Activated CD4-positive, alpha-beta memory T cell treated with anti-CD3 and anti-CD28 coated beads, Interleukin-2, amount 10 ng/mL, durations not matched to agents 7 days and 5 days (primary cell): ENCODE measurements around the gene MVP. TPM values are rescaled to one million over a fixed set of nuclear protein-coding genes. Genes with fewer than 3 reads are reported as not detected.

ENCODE experiments used
- CTCF ChIA-PET: fragments of 350-600 bp; sonication (Branson Sonifier 250); formaldehyde crosslinking; loops from one replicate; lab custom pipeline; 2021; ENCODE audit warnings: antibody characterized with exemption, inconsistent platforms; lab: Charles Lee
- POLR2A ChIA-PET: fragments of 350-600 bp; sonication (Branson Sonifier 250); formaldehyde crosslinking; loops from one replicate; lab custom pipeline; 2021; ENCODE audit warnings: antibody characterized with exemption; lab: Charles Lee
- DNase-seq: peaks from one replicate; pipeline ENCODE4 v3.0.0-alpha.2; 2020
- H3K27ac Mint-ChIP-seq: one replicate; pipeline ENCODE4 v1.8.0; 2021; ENCODE audit warnings: mild to moderate bottlenecking, mixed read lengths
- H3K27me3 Mint-ChIP-seq: one replicate; pipeline ENCODE4 v1.8.0; 2021; ENCODE audit warnings: mixed read lengths
- H3K36me3 Mint-ChIP-seq: one replicate; pipeline ENCODE4 v1.8.0; 2021; ENCODE audit warnings: low read depth, mixed read lengths
- H3K4me1 Mint-ChIP-seq: one replicate; pipeline ENCODE4 v1.8.0; 2021; ENCODE audit warnings: mixed read lengths
- H3K4me3 Mint-ChIP-seq: one replicate; pipeline ENCODE4 v1.8.0; 2021; ENCODE audit warnings: mild to moderate bottlenecking, mixed read lengths
- H3K9me3 Mint-ChIP-seq: one replicate; pipeline ENCODE4 v1.8.0; 2021; ENCODE audit warnings: mixed read lengths
- total RNA-seq, 2 experiments: library from RNA; stranded (reverse); gene quantifications; one replicate each; pipeline ENCODE4 v1.2.3, GENCODE V29; 2021

MVP gene
- total RNA-seq, 2 experiments from 2014 or later: 167 TPM

DNA sequence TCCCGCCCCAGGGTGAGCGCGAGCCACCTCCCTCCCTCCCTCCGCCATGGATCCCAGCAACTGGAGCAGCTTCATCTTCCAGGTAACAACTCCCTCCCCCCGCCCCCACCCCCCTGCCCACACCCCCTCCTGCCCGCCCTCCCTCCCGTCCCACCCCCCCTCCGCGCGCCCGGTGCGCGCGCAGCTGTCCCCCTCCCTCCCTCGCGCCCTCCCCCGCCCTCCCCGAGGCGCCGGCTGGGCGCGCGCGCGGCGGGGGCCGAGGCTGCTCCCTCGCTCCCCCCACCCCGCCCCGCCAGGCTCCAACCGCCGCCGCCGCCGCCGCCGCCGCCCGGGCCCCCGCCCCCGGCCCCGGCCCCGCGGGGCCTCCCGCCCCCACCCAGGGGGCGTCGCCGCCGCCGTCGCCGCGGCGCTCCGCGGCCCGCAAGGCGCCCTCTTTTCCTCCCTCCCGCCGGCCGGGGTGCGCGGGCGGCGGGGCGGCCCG is 14.1 kb upstream of the MVP start, which contains the start of gene MAZ:
Gene MAZ (plus strand): TSS at position 431 of the 481 bp plus-strand sequence. CDS start 173 bp downstream, outside the sequence.
- no peaks in the 10 kb centered on the region for H3K27me3 Mint-ChIP-seq
- POLR2A ChIA-PET: interaction anchor here (0.9 to 10.8 kb wide), 10 partner anchors 11 to 380 kb away, joined by 3 to 260 read pairs (median 22); partner anchors contain the start of genes C16orf54, CORO1A, HIRIP3 and INO80E
- DNase-seq: no peak
- peaks cover 54% of the 10 kb centered on the region for H3K4me1 Mint-ChIP-seq
- H3K9me3 Mint-ChIP-seq: no peaks in the 10 kb centered on the region
- CTCF ChIA-PET: interaction anchor here (0.5 to 3.7 kb wide), 3 partner anchors 10 to 15 kb away, joined by 3 to 71 read pairs (median 22); partner anchors contain the start of genes KIF22, MVP and PAGR1
- H3K27ac Mint-ChIP-seq: peak within 1 kb of the TSS; percentile 98
- peak within 1 kb of the TSS; percentile 92 for H3K4me3 Mint-ChIP-seq
- peaks cover 66% of the 10 kb centered on the region for H3K36me3 Mint-ChIP-seq

- peaks cover 60% of the 10 kb centered on the region for H3K36me3 Mint-ChIP-seq
- peak overlapping the region; percentile 94 for H3K27ac Mint-ChIP-seq
- ChIA-PET CTCF (interaction anchor here (1.0 to 3.7 kb wide), 8 partner anchors 11 to 246 kb away, joined by 3 to 71 read pairs (median 14); partner anchors contain the start of genes ASPHD1, KIF22, MVP and PAGR1), POLR2A (interaction anchor here (0.9 to 10.8 kb wide), 22 partner anchors 9 to 379 kb away, joined by 3 to 260 read pairs (median 8); partner anchors contain the start of genes ALDOA, C16orf54, CORO1A and DOC2A)
- no peaks in the 10 kb centered on the region for H3K9me3 Mint-ChIP-seq
- H3K4me3 Mint-ChIP-seq: peak overlapping the region; percentile 92
- peaks cover 4% of the 10 kb centered on the region for H3K27me3 Mint-ChIP-seq
- H3K4me1 Mint-ChIP-seq: peaks cover 61% of the 10 kb centered on the region
- peak; percentile 68 for DNase-seq
Observed at GRCh38 chr16:29806641-29807425, 13.4 kb upstream of the MVP start.

GRCh38 chr16:29807426-29808218 is 12.6 kb upstream of the MVP start:
- DNase-seq: peak; percentile 93

GRCh38 chr16:29808219-29808900 is 11.9 kb upstream of the MVP start:
- H3K27ac Mint-ChIP-seq: peak overlapping the region; percentile 94
- no peaks in the 10 kb centered on the region for H3K9me3 Mint-ChIP-seq
- CTCF ChIA-PET: interaction anchor here (0.7 to 3.7 kb wide), 15 partner anchors 10 to 245 kb away, joined by 3 to 71 read pairs (median 4); partner anchors contain the start of genes ASPHD1, CDIPT, KIF22 and MVP
- POLR2A ChIA-PET: interaction anchor here (0.6 to 10.8 kb wide), 29 partner anchors 9 to 885 kb away, joined by 3 to 260 read pairs (median 4); partner anchors contain the start of genes ALDOA, C16orf54, DOC2A and HIRIP3
- peak; percentile 47 for DNase-seq
- H3K36me3 Mint-ChIP-seq: peaks cover 51% of the 10 kb centered on the region
- peaks cover 11% of the 10 kb centered on the region for H3K27me3 Mint-ChIP-seq
- peaks cover 65% of the 10 kb centered on the region for H3K4me1 Mint-ChIP-seq
- H3K4me3 Mint-ChIP-seq: peak overlapping the region; percentile 92

More at GRCh38 chr16:29807426-29808218, 12.6 kb upstream of the MVP start:
- Mint-ChIP-seq H3K4me3 (peak overlapping the region; percentile 92), H3K27ac (peak overlapping the region; percentile 94), H3K9me3 (no peaks in the 10 kb centered on the region), H3K36me3 (peaks cover 55% of the 10 kb centered on the region), H3K27me3 (peaks cover 8% of the 10 kb centered on the region), H3K4me1 (peaks cover 67% of the 10 kb centered on the region)
- CTCF ChIA-PET: interaction anchor here (0.7 to 3.7 kb wide), 14 partner anchors 11 to 245 kb away, joined by 3 to 71 read pairs (median 4); partner anchors contain the start of genes ASPHD1, KIF22, MVP and PAGR1
- POLR2A ChIA-PET: interaction anchor here (0.6 to 10.8 kb wide), 31 partner anchors 8 to 886 kb away, joined by 3 to 260 read pairs (median 4); partner anchors contain the start of genes ALDOA, C16orf54, DOC2A and HIRIP3

- ChIA-PET POLR2A (interaction anchor here (0.7 to 10.8 kb wide), 13 partner anchors 8 to 256 kb away, joined by 3 to 260 read pairs (median 14); partner anchors contain the start of genes ALDOA, HIRIP3, INO80E and KCTD13), CTCF (interaction anchor here (0.9 to 3.7 kb wide), 8 partner anchors 9 to 118 kb away, joined by 3 to 71 read pairs (median 14); partner anchors contain the start of genes CDIPT, KIF22, MVP and PAGR1)
- Mint-ChIP-seq H3K9me3 (no peaks in the 10 kb centered on the region), H3K4me1 (peaks cover 62% of the 10 kb centered on the region), H3K36me3 (peaks cover 44% of the 10 kb centered on the region), H3K4me3 (peak overlapping the region; percentile 92), H3K27me3 (peaks cover 11% of the 10 kb centered on the region), H3K27ac (peak overlapping the region; percentile 94)
- no peak for DNase-seq
Observed at GRCh38 chr16:29809031-29809747, 11.1 kb upstream of the MVP start.

- POLR2A ChIA-PET: interaction anchor here (0.7 to 7.5 kb wide), 3 partner anchors 11 to 109 kb away, joined by 3 to 86 read pairs (median 4); partner anchors contain the start of gene KIF22
- peak overlapping the region; percentile 72 for H3K27ac Mint-ChIP-seq
- DNase-seq: peak; percentile 55
- CTCF ChIA-PET: no interaction called here
- peaks cover 38% of the 10 kb centered on the region for H3K36me3 Mint-ChIP-seq
- H3K9me3 Mint-ChIP-seq: no peaks in the 10 kb centered on the region
- H3K4me3 Mint-ChIP-seq: peak overlapping the region; percentile 83
- peaks cover 64% of the 10 kb centered on the region for H3K4me1 Mint-ChIP-seq
- H3K27me3 Mint-ChIP-seq: peaks cover 11% of the 10 kb centered on the region
Observed at GRCh38 chr16:29809850-29810698, 10.2 kb upstream of the MVP start.

GRCh38 chr16:29810699-29811169 is 9.5 kb upstream of the MVP start:
- DNase-seq: no peak
- H3K27me3 Mint-ChIP-seq: peaks cover 11% of the 10 kb centered on the region
- peaks cover 66% of the 10 kb centered on the region for H3K4me1 Mint-ChIP-seq
- peak overlapping the region; percentile 83 for H3K4me3 Mint-ChIP-seq
- POLR2A ChIA-PET: interaction anchor here (1.0 to 1.8 kb wide), 5 partner anchors 10 to 65 kb away, joined by 3 to 12 read pairs (median 3); partner anchors contain the start of genes C16orf54 and KIF22
- peaks cover 36% of the 10 kb centered on the region for H3K36me3 Mint-ChIP-seq
- H3K9me3 Mint-ChIP-seq: no peaks in the 10 kb centered on the region
- peak overlapping the region; percentile 66 for H3K27ac Mint-ChIP-seq
- CTCF ChIA-PET: no interaction called here

DNA sequence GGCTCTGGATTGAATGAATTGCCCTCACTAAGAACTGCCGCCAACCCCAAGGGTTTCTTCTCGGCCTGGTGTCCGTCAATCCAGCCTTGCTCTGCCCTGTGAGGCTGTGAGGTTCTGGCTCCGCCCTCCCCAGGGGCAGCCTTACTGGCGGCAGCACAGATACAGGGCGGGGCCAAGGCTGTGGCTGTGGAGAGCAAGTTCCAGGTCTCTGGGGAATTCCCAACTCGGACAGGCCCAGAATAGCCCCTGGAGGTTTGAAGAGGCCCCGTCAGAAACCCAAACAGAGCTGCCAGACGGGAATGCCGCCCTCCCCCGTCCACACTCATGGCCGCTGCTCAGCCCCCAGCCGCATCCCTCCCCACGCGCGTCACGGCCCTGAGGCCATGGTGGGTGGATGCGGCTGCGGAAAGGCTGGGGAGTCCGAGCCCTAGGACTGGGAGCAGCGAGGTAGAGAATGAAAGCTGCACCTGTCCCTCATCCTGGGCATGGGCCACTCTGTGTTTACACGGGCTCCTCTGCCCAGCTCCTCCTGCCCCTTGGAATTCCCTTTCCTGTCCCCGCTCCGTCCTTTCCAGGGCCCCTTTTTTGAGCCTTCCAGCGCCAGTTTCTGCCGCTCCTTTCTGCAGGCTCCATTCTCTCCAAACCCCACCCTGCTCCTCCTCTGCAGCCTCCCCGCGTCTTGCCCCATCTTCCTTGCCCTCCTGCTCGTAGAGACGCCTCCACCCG is 8.9 kb upstream of the MVP start:
- peaks cover 39% of the 10 kb centered on the region for H3K36me3 Mint-ChIP-seq

GRCh38 chr16:29811896-29812665 is 8.2 kb upstream of the MVP start, which contains the start of gene PRRT2:
PRRT2 (plus strand) TSS chr16:29812193; CDS start chr16:29813055, 862 bp downstream.
- Mint-ChIP-seq H3K9me3 (no peaks in the 10 kb centered on the region), H3K4me3 (peak within 1 kb of the TSS; percentile 83), H3K27ac (peak within 1 kb of the TSS; percentile 66), H3K4me1 (peaks cover 72% of the 10 kb centered on the region), H3K36me3 (peaks cover 44% of the 10 kb centered on the region), H3K27me3 (peaks cover 11% of the 10 kb centered on the region)
- POLR2A ChIA-PET: interaction anchor here (0.7 to 10.3 kb wide), 9 partner anchors 7 to 253 kb away, joined by 3 to 206 read pairs (median 3); partner anchors contain the start of genes ALDOA, C16orf54, KIF22 and MAZ
- DNase-seq: peak; percentile 49
- CTCF ChIA-PET: interaction anchor here (1.2 kb wide), 1 partner anchor 113 kb away, joined by 3 read pairs; no protein-coding TSS in a partner anchor

More for the DNA sequence above, 8.9 kb upstream of the MVP start:
- peaks cover 11% of the 10 kb centered on the region for H3K27me3 Mint-ChIP-seq
- peak; percentile 78 for DNase-seq
- ChIA-PET CTCF (interaction anchor here (1.2 kb wide), 1 partner anchor 112 kb away, joined by 3 read pairs; no protein-coding TSS in a partner anchor), POLR2A (interaction anchor here (0.7 to 1.8 kb wide), 8 partner anchors 10 to 254 kb away, joined by 3 to 12 read pairs (median 3); partner anchors contain the start of genes ALDOA, C16orf54 and KIF22)
- H3K4me3 Mint-ChIP-seq: peak overlapping the region; percentile 83
- H3K9me3 Mint-ChIP-seq: no peaks in the 10 kb centered on the region
- H3K4me1 Mint-ChIP-seq: peaks cover 68% of the 10 kb centered on the region
- H3K27ac Mint-ChIP-seq: peak overlapping the region; percentile 66
